Endothelial cell of umbilical vein (primary cell): ENCODE measurements around the gene FNIP2. TPM values are rescaled to one million over a fixed set of nuclear protein-coding genes. Genes with fewer than 3 reads are reported as not detected.

ENCODE experiments used
- BruUV-seq: library from RNA; stranded (reverse); fragments of 400-500 nt; replicated peaks from 2 replicates; lab custom pipeline; 2021; lab: Mats Ljungman, UMichigan
- CTCF ChIA-PET: fragments of 300-600, 350-600 bp; sonication (Branson Sonifier 250); formaldehyde crosslinking; loops from one replicate; lab custom pipeline; 2021; ENCODE audit warnings: antibody characterized with exemption, inconsistent platforms; lab: Charles Lee
- POLR2A ChIA-PET: fragments of 300-600, 350-600 bp; sonication (Branson Sonifier 250); formaldehyde crosslinking; loops from one replicate; lab custom pipeline; 2021; ENCODE audit warnings: antibody characterized with exemption, inconsistent platforms; lab: Charles Lee
- DNase-seq: peaks from one replicate; pipeline ENCODE4 v3.0.0-alpha.2; 2011; ENCODE audit warnings: low read depth, low spot score
- FAIRE-seq: peaks from 2 replicates; lab custom pipeline; 2011; peaks lifted over from hg19 to GRCh38; lab: Jason Lieb, UNC
- H2AFZ ChIP-seq: 2 replicates; pipeline ENCODE4 v1.6.0; 2012; ENCODE audit warnings: low read depth, low read length, control low read depth, inconsistent platforms
- H3K27ac ChIP-seq: 2 replicates; pipeline ENCODE4 v1.5.1; 2011; ENCODE audit warnings: low read depth, mild to moderate bottlenecking, control low read depth, low read length, moderate library complexity; ENCODE audit not compliant: insufficient read depth
- H3K27me3 ChIP-seq, 2 experiments: 2 replicates each; pipeline versions ENCODE4 v1.6.0 to v1.6.1; 2011; ENCODE audit warnings: low read length in 2 of 2, mixed read lengths in 1 of 2; ENCODE audit not compliant: control insufficient read depth in 2 of 2, insufficient read depth in 2 of 2
- H3K36me3 ChIP-seq, 2 experiments: 2 replicates in 1 of 2; 3 replicates in 1 of 2; pipeline ENCODE4 v1.5.1; 2011; ENCODE audit warnings: low read length in 2 of 2, mild to moderate bottlenecking in 1 of 2, moderate library complexity in 1 of 2; ENCODE audit not compliant: control insufficient read depth in 2 of 2, insufficient read depth in 2 of 2; ENCODE audit errors: extremely low read depth in 1 of 2
- H3K4me1 ChIP-seq: 3 replicates; pipeline ENCODE4 v1.5.1; 2011; ENCODE audit warnings: mild to moderate bottlenecking, low read length; ENCODE audit not compliant: control insufficient read depth, insufficient read depth; ENCODE audit errors: extremely low read depth
- H3K4me2 ChIP-seq: 2 replicates; pipeline ENCODE4 v1.6.1; 2011; ENCODE audit warnings: low read length, control low read depth, mixed read lengths; ENCODE audit not compliant: insufficient read depth
- H3K4me3 ChIP-seq, 3 experiments: fragments of 200-600 bp in 1 of 3; sonication (generic), shearing (Covaris generic) in 1 of 3; replicated peaks in 1 of 3; 2 replicates each; pipeline ENCODE4 v1.5.1; 2011 to 2016; ENCODE audit warnings: control low read depth in 3 of 3, low read length in 3 of 3, mild to moderate bottlenecking in 2 of 3, inconsistent platforms in 1 of 3, low read depth in 1 of 3, moderate library complexity in 1 of 3; ENCODE audit not compliant: insufficient read depth in 1 of 3
- H3K79me2 ChIP-seq: 2 replicates; pipeline ENCODE4 v1.6.0; 2012; ENCODE audit warnings: low read length, inconsistent platforms; ENCODE audit not compliant: control insufficient read depth, insufficient read depth
- H3K9ac ChIP-seq: replicated peaks from 2 replicates; pipeline ENCODE3; 2011; ENCODE audit warnings: low read length, control low read depth; ENCODE audit not compliant: insufficient read depth; ENCODE audit errors: extremely low read depth
- H3K9me1 ChIP-seq: replicated peaks from 3 replicates; pipeline ENCODE4 v1.6.0; 2011; ENCODE audit warnings: mild to moderate bottlenecking, low read length; ENCODE audit not compliant: control insufficient read depth, insufficient read depth; ENCODE audit errors: extremely low read depth
- H3K9me3 ChIP-seq: replicated peaks from 2 replicates; pipeline ENCODE4 v1.5.1; 2012; ENCODE audit warnings: low read length, inconsistent platforms; ENCODE audit not compliant: control insufficient read depth, insufficient read depth
- H4K20me1 ChIP-seq: replicated peaks from 2 replicates; pipeline ENCODE3; 2011; ENCODE audit warnings: mild to moderate bottlenecking, low read length; ENCODE audit not compliant: control insufficient read depth, insufficient read depth; ENCODE audit errors: extremely low read depth
- CTCF ChIP-seq, 2 donors: IDR thresholded peaks; 1 replicate in 1 of 2; 2 replicates in 1 of 2; pipeline ENCODE4 v1.5.1; 2011; ENCODE audit warnings: low read length in 2 of 2, mild to moderate bottlenecking in 2 of 2, moderate library complexity in 2 of 2, control low read depth in 1 of 2, inconsistent platforms in 1 of 2, low read depth in 1 of 2; ENCODE audit not compliant: insufficient read depth in 1 of 2; ENCODE audit errors: extremely low read depth in 1 of 2
- EZH2 ChIP-seq: IDR thresholded peaks from 2 replicates; pipeline ENCODE4 v1.6.1; 2012; ENCODE audit warnings: borderline replicate concordance, low read depth, mild to moderate bottlenecking, moderate library complexity, low read length, inconsistent platforms; ENCODE audit not compliant: severe bottlenecking
- FOS ChIP-seq: IDR thresholded peaks from 2 replicates; pipeline ENCODE4 v1.6.1; 2011; ENCODE audit warnings: mild to moderate bottlenecking, low read length, moderate library complexity, borderline replicate concordance; ENCODE audit not compliant: insufficient read depth
- GATA2 ChIP-seq: IDR thresholded peaks from 2 replicates; pipeline ENCODE4 v1.7.0; 2011; ENCODE audit warnings: low read depth, mild to moderate bottlenecking, moderate library complexity, mixed read lengths, low read length; ENCODE audit not compliant: insufficient read length, insufficient read depth
- JUN ChIP-seq: IDR thresholded peaks from 2 replicates; pipeline ENCODE4 v1.6.1; 2011; ENCODE audit warnings: borderline replicate concordance, low read depth; ENCODE audit not compliant: insufficient read length, insufficient read depth
- MYC ChIP-seq: IDR thresholded peaks from one replicate; pipeline ENCODE4 v1.6.1; 2011; ENCODE audit warnings: mild to moderate bottlenecking, low read depth, low read length
- POLR2A ChIP-seq: IDR thresholded peaks from 2 replicates; pipeline ENCODE4 v1.6.1; 2012; ENCODE audit warnings: low read depth, mild to moderate bottlenecking, control low read depth, low read length
- POLR2AphosphoS5 ChIP-seq: IDR thresholded peaks from 2 replicates; pipeline ENCODE4 v1.6.1; 2012; ENCODE audit warnings: low read depth, mild to moderate bottlenecking, control low read depth, low read length, moderate library complexity; ENCODE audit not compliant: insufficient read depth
- dilution Hi-C: fragments of 300-500 bp; cut with MboI; formaldehyde crosslinking; loops from one replicate; pipeline ENCODE4 v1.15.0; 2019; ENCODE audit warnings: low sequenced_read_pairs; ENCODE audit not compliant: extremely low pct_ligation_motif_present
- intact Hi-C: fragments of 100-400 bp; cut with micrococcal nuclease; formaldehyde crosslinking; loops from one replicate; pipeline ENCODE4 v1.10.0; 2022
- polyA plus RNA-seq, 4 experiments: library from polyadenylated mRNA; depleted of rRNA in 3 of 4; stranded (reverse) in 3 of 4; unstranded in 1 of 4; fragments of >200 nt; gene quantifications; 2 replicates each; pipeline versions ENCODE4 v1.2.1 to v1.2.3, GENCODE V29; 2011 to 2012; ENCODE audit warnings: missing spikeins in 1 of 4
- total RNA-seq: library from RNA; stranded (reverse); gene quantifications from 2 replicates; pipeline ENCODE4 v1.2.3, GENCODE V29; 2021
- TF ChIP-seq, protein P1 (sequence below): IDR thresholded peaks from 2 replicates; pipeline ENCODE4 v1.6.1; 2011; ENCODE audit not compliant: insufficient read depth, insufficient read length

FNIP2 gene
- total and polyA plus RNA-seq, 2 donors (not counting 3 experiments of a cell fraction or from before 2014, with no cell fraction given) = 4.5 to 14.4 TPM

- BruUV-seq = no TSS peak
- Histone ChIP-seq H3K9me1 (no peaks in the 10 kb centered on the region), H3K79me2 (no peaks in the 10 kb centered on the region), H3K9me3 (no peaks in the 10 kb centered on the region), H3K36me3 (no peaks in the 10 kb centered on the region), H4K20me1 (no peaks in the 10 kb centered on the region), H3K9ac (no peak overlapping the region), H2AFZ (no peak overlapping the region), H3K4me1 (peaks cover 5% of the 10 kb centered on the region), H3K27me3 (no peaks in the 10 kb centered on the region), H3K4me2 (no peak overlapping the region), H3K4me3 (no peak overlapping the region), H3K27ac (no peak overlapping the region)
- FAIRE-seq (no peak), DNase-seq (no peak)
- TF ChIP-seq MYC = no peak
- peak; percentile 54 for TF ChIP-seq FOS
- dilution Hi-C loops (no loop called here), intact Hi-C loops (no loop called here)
- ChIA-PET POLR2A (no interaction called here), CTCF (interaction anchor here (0.7 to 1.6 kb wide), 6 partner anchors 9 to 65 kb away, joined by 3 to 5 read pairs (median 4); no protein-coding TSS in a partner anchor)
Observed at GRCh38 chr4:158796370-158797140, 27.7 kb downstream of the FNIP2 start.

- CTCF ChIA-PET = interaction anchor here (1.7 kb wide), 1 partner anchor 56 kb away, joined by 3 read pairs; no protein-coding TSS in a partner anchor
- no TSS peak for BruUV-seq
- intact Hi-C loops = no loop called here
Observed at GRCh38 chr4:158798062-158798461, 29.2 kb downstream of the FNIP2 start.

More at GRCh38 chr4:158798062-158798461, 29.2 kb downstream of the FNIP2 start:
- H3K9me3 ChIP-seq = no peaks in the 10 kb centered on the region
- H3K79me2 ChIP-seq = no peaks in the 10 kb centered on the region
- no peaks in the 10 kb centered on the region for H3K36me3 ChIP-seq
- DNase-seq (no peak), FAIRE-seq (no peak)
- no peak overlapping the region for H3K27ac ChIP-seq
- H3K27me3 ChIP-seq = no peaks in the 10 kb centered on the region
- peaks cover 5% of the 10 kb centered on the region for H3K4me1 ChIP-seq
- no peak overlapping the region for H3K9ac ChIP-seq
- TF ChIP-seq POLR2AphosphoS5 (no peak), JUN (no peak), MYC (no peak), FOS (no peak), POLR2A (no peak), EZH2 (no peak), CTCF (IDR thresholded peaks at IDR 0.05; ENCODE audit: extremely low read depth in 1 of 2, insufficient read depth in 1 of 2, low read depth in 1 of 2, low read length in 2 of 2) (no peak), GATA2 (no peak)
- TF ChIP-seq, protein P1, sequence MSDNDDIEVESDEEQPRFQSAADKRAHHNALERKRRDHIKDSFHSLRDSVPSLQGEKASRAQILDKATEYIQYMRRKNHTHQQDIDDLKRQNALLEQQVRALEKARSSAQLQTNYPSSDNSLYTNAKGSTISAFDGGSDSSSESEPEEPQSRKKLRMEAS = no peak
- H4K20me1 ChIP-seq = no peaks in the 10 kb centered on the region
- no peaks in the 10 kb centered on the region for H3K9me1 ChIP-seq
- no peak overlapping the region for H3K4me3 ChIP-seq
- POLR2A ChIA-PET = no interaction called here
- dilution Hi-C loops = no loop called here
- H3K4me2 ChIP-seq = no peak overlapping the region
- no peak overlapping the region for H2AFZ ChIP-seq
